Caco-2 (cell line): ENCODE measurements around the gene IPMK. TPM values are rescaled to one million over a fixed set of nuclear protein-coding genes. Genes with fewer than 3 reads are reported as not detected.

Experiments
- BruUV-seq: library from RNA; stranded (reverse); fragments of 400-500 nt; replicated peaks from 2 replicates; lab custom pipeline; 2021; lab: Mats Ljungman, UMichigan
- CTCF ChIA-PET: fragments of 300-600 bp; sonication (Branson Sonifier 250); formaldehyde crosslinking; loops from one replicate; lab custom pipeline; 2022; ENCODE audit warnings: antibody characterized with exemption; lab: Charles Lee
- POLR2A ChIA-PET: fragments of 300-600 bp; sonication (Branson Sonifier 250); formaldehyde crosslinking; loops from one replicate; lab custom pipeline; 2022; ENCODE audit warnings: antibody characterized with exemption; lab: Charles Lee
- DNase-seq, 2 experiments: peaks; one replicate each; pipeline versions ENCODE4 v3.0.0 to v3.0.0-alpha.2; 2020 to 2022
- H3K27me3 ChIP-seq: replicated peaks from 2 replicates; pipeline ENCODE4 v1.6.0; 2011; ENCODE audit warnings: low read length; ENCODE audit not compliant: control insufficient read depth, insufficient read depth
- H3K36me3 ChIP-seq: 2 replicates; pipeline ENCODE4 v1.5.1; 2011; ENCODE audit warnings: low read length; ENCODE audit not compliant: control insufficient read depth, insufficient read depth
- H3K4me1 ChIP-seq: fragments of 250-450 bp; sonication (Bioruptor Pico); 2 replicates; pipeline ENCODE4 v1.5.1; 2020; ENCODE audit warnings: mild to moderate bottlenecking
- H3K4me3 ChIP-seq: 2 replicates; pipeline ENCODE4 v1.5.1; 2011; ENCODE audit warnings: low read depth, mild to moderate bottlenecking, control low read depth, low read length
- H3K9me3 ChIP-seq: fragments of 250-450 bp; sonication (Bioruptor Pico); 2 replicates; pipeline ENCODE4 v1.5.1; 2020; ENCODE audit warnings: mild to moderate bottlenecking, moderate library complexity
- H3K27ac Mint-ChIP-seq: one replicate; pipeline ENCODE4 v1.8.0; 2022; ENCODE audit warnings: mixed read lengths; ENCODE audit not compliant: unreplicated experiment
- H3K27me3 Mint-ChIP-seq: one replicate; pipeline ENCODE4 v1.8.0; 2022; ENCODE audit warnings: mixed read lengths; ENCODE audit not compliant: insufficient read depth, unreplicated experiment
- H3K36me3 Mint-ChIP-seq: one replicate; pipeline ENCODE4 v1.8.0; 2022; ENCODE audit warnings: mild to moderate bottlenecking, mixed read lengths; ENCODE audit not compliant: insufficient read depth, unreplicated experiment
- H3K4me1 Mint-ChIP-seq: one replicate; pipeline ENCODE4 v1.8.0; 2022; ENCODE audit warnings: low read depth, mixed read lengths; ENCODE audit not compliant: unreplicated experiment
- H3K4me3 Mint-ChIP-seq: one replicate; pipeline ENCODE4 v1.8.0; 2022; ENCODE audit warnings: mild to moderate bottlenecking, moderate library complexity, mixed read lengths; ENCODE audit not compliant: unreplicated experiment
- H3K9me3 Mint-ChIP-seq: one replicate; pipeline ENCODE4 v1.8.0; 2022; ENCODE audit warnings: mixed read lengths; ENCODE audit not compliant: unreplicated experiment
- CTCF ChIP-seq, 2 experiments: fragments of 200-600 bp in 1 of 2; IDR thresholded peaks; 1 replicate in 1 of 2; 2 replicates in 1 of 2; pipeline versions ENCODE4 v1.5.1 to v1.8.0; 2011 to 2022; ENCODE audit warnings: antibody characterized with exemption in 1 of 2, control low read depth in 1 of 2, inconsistent platforms in 1 of 2, low read depth in 1 of 2, low read length in 1 of 2, mild to moderate bottlenecking in 1 of 2, moderate library complexity in 1 of 2; ENCODE audit not compliant: insufficient read depth in 1 of 2, severe bottlenecking in 1 of 2, unreplicated experiment in 1 of 2
- intact Hi-C: fragments of 100-400 bp; cut with micrococcal nuclease; formaldehyde crosslinking; loops from one replicate; pipeline ENCODE4 v1.10.0; 2022; ENCODE audit not compliant: unreplicated experiment
- total RNA-seq: library from RNA; stranded (reverse); gene quantifications from 2 replicates; pipeline ENCODE4 v1.2.3, GENCODE V29; 2022

IPMK gene
- total RNA-seq, 1 experiment from 2014 or later, result 18.3 TPM

GRCh38 chr10:58179238-58179637, 88.5 kb downstream of the IPMK start:
- H3K4me1 Mint-ChIP-seq, result peaks cover 6% of the 10 kb centered on the region
- peaks cover 3% of the 10 kb centered on the region for H3K27me3 Mint-ChIP-seq
- TF ChIP-seq CTCF (IDR thresholded peaks at IDR 0.05; ENCODE audit: insufficient read depth in 1 of 2, low read depth in 1 of 2, low read length in 1 of 2, severe bottlenecking in 1 of 2, unreplicated experiment in 1 of 2), result no peak
- no peak overlapping the region for H3K4me3 ChIP-seq
- H3K4me3 Mint-ChIP-seq, result no peak overlapping the region
- ChIA-PET POLR2A (no interaction called here), CTCF (interaction anchor here (1.3 to 5.4 kb wide), 2 partner anchors 10 to 112 kb away, joined by 4 to 84 read pairs; no protein-coding TSS in a partner anchor)
- H3K36me3 ChIP-seq, result no peaks in the 10 kb centered on the region
- no peaks in the 10 kb centered on the region for H3K9me3 Mint-ChIP-seq
- no peak overlapping the region for H3K27ac Mint-ChIP-seq
- no peak for DNase-seq
- no peaks in the 10 kb centered on the region for H3K4me1 ChIP-seq
- no peaks in the 10 kb centered on the region for H3K9me3 ChIP-seq
- no peaks in the 10 kb centered on the region for H3K27me3 ChIP-seq
- intact Hi-C loops, result no loop called here
- H3K36me3 Mint-ChIP-seq, result no peaks in the 10 kb centered on the region
- no TSS peak for BruUV-seq

GRCh38 chr10:58178811-58179210, 88.9 kb downstream of the IPMK start:
- no peaks in the 10 kb centered on the region for H3K9me3 ChIP-seq
- Mint-ChIP-seq H3K4me3 (no peak overlapping the region), H3K36me3 (no peaks in the 10 kb centered on the region), H3K4me1 (peaks cover 6% of the 10 kb centered on the region), H3K9me3 (no peaks in the 10 kb centered on the region), H3K27me3 (peaks cover 3% of the 10 kb centered on the region), H3K27ac (no peak overlapping the region)
- no peak for DNase-seq
- H3K4me3 ChIP-seq, result no peak overlapping the region
- no TSS peak for BruUV-seq
- ChIA-PET CTCF (interaction anchor here (1.3 to 5.4 kb wide), 3 partner anchors 10 to 112 kb away, joined by 4 to 84 read pairs (median 16); partner anchors contain the start of genes CISD1 and IPMK), POLR2A (no interaction called here)
- intact Hi-C loops, result no loop called here
- no peaks in the 10 kb centered on the region for H3K4me1 ChIP-seq
- TF ChIP-seq CTCF (IDR thresholded peaks at IDR 0.05; ENCODE audit: insufficient read depth in 1 of 2, low read depth in 1 of 2, low read length in 1 of 2, severe bottlenecking in 1 of 2, unreplicated experiment in 1 of 2), result no peak
- no peaks in the 10 kb centered on the region for H3K27me3 ChIP-seq
- no peaks in the 10 kb centered on the region for H3K36me3 ChIP-seq

GRCh38 chr10:58177362-58177947, 90.2 kb downstream of the IPMK start:
- ChIA-PET POLR2A (no interaction called here), CTCF (interaction anchor here (0.7 to 5.4 kb wide), 6 partner anchors 25 to 237 kb away, joined by 3 to 84 read pairs (median 6); partner anchors contain the start of genes CISD1 and IPMK)
- no peaks in the 10 kb centered on the region for H3K36me3 ChIP-seq
- H3K27me3 ChIP-seq, result no peaks in the 10 kb centered on the region; the same call in 1 of the 2 replicates
- peaks cover 5% of the 10 kb centered on the region for H3K27me3 Mint-ChIP-seq
- no peak overlapping the region for H3K4me3 ChIP-seq
- peak; percentile 75 for TF ChIP-seq CTCF (IDR thresholded peaks at IDR 0.05; ENCODE audit: insufficient read depth in 1 of 2, low read depth in 1 of 2, low read length in 1 of 2, severe bottlenecking in 1 of 2, unreplicated experiment in 1 of 2)
- H3K36me3 Mint-ChIP-seq, result no peaks in the 10 kb centered on the region
- no peaks in the 10 kb centered on the region for H3K9me3 ChIP-seq
- no peak overlapping the region for H3K27ac Mint-ChIP-seq
- no peak for DNase-seq
- no peaks in the 10 kb centered on the region for H3K4me1 ChIP-seq
- no peak overlapping the region for H3K4me3 Mint-ChIP-seq
- no peaks in the 10 kb centered on the region for H3K9me3 Mint-ChIP-seq
- peaks cover 6% of the 10 kb centered on the region for H3K4me1 Mint-ChIP-seq
- intact Hi-C loops, result loop anchor here (1.0 kb wide), 3 partner anchors 92 to 208 kb away; partner anchors contain the start of genes CISD1 and TFAM
- no TSS peak for BruUV-seq
